ENCODE data around the gene LRRC31.
A peak's percentile ranks its signal among the peaks of the same experiment; 100 is the strongest.

The LRRC31 gene

DNA sequence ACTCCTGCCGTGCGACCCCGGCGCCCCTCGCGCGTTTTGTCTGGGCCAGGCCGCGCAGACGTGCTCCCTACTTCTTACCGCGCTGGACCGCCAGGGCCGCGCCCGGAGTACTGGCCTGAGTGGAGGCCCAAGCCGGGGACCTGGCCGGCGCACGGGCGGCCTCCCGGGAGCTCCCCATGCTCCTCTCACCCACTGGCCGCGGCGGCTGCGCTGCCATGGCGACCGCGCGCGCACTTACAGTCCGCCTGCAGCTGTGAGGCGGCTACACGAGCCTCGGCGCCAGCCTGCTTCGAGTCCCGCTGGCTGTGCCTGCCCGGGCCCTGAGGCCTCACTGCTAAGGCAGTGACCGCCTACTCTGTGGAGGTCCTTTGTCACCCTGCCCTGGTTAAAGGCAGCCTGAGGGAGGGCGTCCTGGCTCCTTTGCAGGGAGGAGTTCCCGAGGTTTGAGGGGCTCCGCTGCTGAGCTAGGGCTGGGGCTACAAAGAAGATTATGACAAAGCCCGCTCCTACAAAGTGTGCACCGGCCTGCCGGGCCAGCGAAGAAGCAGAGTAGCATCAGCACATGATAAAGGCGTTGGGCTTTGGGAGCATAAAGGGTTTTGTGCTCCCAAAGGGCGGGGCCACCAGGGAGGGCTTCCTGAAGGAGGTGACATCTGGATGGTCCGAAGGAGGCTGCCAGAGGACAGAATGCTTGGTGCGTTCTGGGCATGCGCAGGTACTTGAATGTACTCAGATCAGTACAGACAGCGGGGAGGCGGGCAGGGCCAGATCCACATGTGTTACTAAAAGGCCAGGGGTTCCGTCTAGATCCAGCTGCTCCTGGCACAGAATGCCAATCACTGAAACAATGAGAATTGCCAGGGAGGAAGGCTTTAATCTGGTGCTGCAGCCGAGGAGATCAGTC is 57.2 kb downstream of the LRRC31 start, which contains the start of the genes LRRC34 and LRRIQ4:
Gene LRRC34 (minus strand): TSS at position 573 of the 904 bp plus-strand sequence. CDS start 356 bp downstream, at position 217.
Gene LRRIQ4 (plus strand): TSS at position 539 of the 904 bp plus-strand sequence. CDS start 9,052 bp downstream, outside the sequence.
- peak; percentile 85 for DNase-seq

DNA sequence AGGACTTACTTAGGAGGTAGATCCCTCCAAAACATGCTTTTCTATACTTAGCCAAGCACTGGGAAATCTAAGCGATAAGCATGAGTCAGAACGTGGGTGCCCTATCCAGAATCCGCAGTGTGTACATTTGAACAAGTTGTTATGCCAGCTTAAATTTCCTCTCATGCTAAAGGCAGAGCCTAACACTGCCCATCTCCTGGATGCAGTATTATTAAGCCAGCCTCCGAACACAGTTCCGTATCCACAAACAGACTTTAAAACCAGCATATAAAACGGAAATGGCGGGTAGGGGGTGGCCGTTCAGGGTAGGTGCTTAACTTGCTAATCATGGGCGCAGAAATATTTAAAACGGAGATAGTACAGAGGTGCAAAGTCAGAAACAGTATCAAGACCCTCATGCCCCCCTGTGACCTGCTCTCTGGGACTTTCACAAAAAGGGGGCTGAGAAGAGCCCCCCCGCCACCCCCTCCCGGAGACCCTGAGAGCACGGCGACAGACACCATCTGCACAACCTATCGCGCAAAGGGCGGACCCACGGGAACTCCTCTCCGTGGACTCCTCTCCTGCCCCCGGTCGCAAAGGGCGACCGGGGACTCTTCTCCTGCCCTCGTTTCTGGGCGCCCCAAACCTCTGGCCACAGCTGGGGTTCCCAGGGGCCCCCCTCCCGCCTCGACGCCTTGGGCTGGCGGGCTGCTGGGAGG is 58.0 kb downstream of the LRRC31 start:
- DNase-seq, result peak; percentile 62

DNA sequence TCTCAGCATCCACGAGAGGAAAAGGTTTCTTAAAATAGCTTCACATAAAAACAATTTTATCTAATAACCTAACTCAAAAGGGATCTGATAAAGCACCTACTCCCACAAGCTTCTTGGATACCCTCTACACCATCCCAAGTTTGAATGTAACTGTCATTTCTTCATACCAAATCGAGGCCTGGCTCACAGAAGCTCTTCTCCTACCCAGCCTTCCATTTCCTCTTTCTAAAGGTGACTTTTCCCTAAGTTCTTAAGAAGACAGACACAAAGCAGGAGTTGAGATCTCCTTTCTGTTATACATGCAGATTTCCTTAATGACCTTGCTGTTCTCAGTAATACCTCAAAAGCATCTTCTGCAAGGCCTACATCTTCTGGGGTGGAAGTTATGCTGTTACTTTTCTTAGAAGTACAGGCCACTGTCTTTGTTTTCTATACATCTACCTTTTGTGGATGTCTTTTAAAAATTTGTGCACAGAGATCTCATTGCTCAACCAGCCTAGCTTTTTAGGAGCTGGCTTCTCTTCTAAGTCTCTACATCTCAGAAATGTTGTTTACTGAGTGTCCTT is 60.4 kb downstream of the LRRC31 start:
- DNase-seq, result no peak

DNA sequence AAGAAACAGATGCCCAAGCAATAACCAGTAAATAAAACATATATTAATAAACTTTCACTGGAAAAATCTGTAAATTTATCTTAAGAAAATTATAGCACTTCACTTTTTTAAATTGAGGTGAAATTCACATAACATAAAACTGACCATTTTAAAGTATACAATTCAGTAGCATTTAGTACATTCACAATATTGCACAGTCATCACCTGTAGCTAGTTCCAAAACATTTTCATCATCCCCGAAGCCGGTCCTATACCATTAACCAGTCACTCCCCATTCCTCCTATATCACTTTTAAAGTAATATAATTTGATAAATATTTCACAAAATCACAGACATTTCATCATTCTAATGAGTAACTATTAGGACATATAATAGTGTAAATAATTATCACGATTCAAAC is 65.1 kb downstream of the LRRC31 start:
- DNase-seq, result no peak

DNA sequence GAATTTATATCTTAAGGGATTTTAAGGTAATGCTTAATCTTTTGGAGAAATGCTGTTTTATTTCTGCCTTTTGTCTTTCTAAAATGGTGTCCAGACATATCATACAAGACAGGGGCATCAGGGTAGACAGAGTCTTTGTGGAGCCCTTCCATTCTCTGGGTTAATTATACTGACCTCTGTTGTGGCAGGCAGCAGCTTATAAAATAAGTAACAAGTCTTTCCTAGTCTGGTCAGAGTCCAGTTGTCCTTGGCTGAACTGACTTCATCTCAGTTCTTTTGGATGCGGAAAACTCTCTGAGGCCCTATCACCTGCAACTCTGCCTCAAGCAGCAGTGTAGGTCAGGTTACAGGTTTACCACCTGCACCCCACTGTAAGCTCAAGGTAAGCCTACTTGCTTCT is 77.4 kb downstream of the LRRC31 start:
- DNase-seq, result no peak

DNA sequence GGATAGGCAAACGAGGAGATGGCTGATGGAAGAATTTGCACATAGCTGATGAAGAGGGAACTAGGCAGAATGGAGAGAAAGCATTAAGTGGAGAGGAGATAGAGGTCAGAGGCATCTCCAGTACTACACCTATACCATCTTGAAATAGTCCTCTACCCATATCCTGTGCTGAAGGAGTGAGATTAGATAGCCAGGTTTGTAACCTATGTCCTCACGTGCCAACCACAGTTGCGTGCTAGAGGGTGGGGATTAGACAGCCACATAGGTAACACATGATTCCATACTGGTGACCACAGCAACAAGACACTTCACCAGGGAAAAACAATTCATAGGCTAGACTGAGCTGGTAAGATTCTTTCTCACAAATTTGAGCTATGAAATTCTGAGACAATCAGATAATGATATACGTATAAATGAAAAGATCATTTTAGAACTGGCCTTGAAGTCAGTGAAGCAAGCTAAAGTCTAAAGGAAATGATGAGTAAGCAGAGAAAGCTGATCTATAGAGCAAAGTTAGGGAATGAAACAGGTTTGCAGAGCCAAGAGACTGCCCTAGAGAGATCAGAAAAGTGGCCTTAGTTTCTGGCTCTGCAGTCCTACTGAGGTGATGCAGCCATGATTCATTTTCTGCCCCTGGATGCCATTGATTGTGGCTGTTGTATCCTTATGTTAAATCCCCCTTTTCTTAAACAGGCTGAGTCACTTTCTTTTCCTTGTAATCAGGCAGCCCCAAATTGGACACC is 78.9 kb downstream of the LRRC31 start:
- no peak for DNase-seq

DNA sequence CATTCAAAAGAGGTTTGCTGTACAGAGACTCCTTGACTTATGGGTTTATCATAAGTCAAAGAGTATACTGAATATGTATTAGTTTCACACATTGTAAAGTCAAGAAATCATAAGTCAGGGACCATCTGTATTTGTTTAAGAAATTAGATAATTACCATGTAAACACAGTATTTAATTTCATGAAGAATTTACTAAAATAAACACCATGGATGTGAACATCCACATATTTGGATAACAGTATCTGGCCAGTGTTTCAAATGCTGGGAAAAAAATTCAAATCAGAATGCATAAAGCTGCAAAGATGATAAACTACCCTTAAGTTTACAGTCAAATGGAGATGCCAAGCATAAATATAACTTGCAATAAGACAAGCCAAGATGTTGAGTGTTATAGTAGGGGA is 79.5 kb downstream of the LRRC31 start:
- no peak for DNase-seq

All from right hindlimb (tissue), 1 donor.